ENCODE measurements around the gene CENPH.
"Not testable (repeated sequence)": the region's sequence is repeated elsewhere in the genome, so short reads cannot be mapped to it uniquely, and the experiment has no call there.

The CENPH gene

DNA sequence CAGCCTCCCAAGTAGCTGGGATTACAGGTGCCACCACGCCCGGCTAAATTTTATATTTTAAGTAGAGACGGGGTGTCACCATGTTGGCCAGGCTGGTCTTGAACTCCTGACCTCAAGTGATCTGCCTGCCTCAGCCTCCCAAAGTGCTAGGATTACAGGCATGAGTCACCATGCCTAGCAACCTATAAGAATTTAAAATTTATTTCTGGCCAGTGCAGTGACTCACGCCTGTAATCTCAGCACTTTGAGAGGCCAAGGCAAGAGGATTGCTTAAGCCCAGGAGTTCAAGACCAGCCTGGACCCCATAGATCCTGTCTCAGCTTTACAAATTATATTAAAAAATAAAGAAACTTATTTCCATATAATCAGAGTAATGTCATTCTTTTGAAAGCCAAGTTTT, 66.6 kb downstream of the CENPH start:
- not testable (repeated sequence) for DNase-seq

DNA sequence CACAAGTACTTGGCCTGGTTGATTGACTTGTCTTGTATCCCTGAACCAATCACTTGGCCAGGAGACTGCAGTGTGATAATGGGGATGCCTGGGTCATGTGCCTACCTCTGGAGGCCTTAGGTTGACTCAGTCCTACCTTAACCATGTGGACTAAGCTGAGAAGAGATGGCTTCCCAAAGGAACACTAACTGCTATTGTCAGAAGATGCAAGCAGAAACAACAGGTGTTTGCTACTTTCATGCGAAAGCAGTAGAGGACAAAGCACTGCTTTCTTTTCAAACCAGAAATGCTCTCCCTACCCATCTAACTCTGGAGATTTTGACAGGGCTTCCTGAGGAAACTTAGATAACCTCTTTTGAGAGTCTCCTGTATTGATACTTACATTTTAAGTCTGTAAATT, 68.2 kb downstream of the CENPH start:
- DNase-seq, result no peak
